GM12892 (cell line): ENCODE data around the gene ADGRF1.

ENCODE experiments used
- DNase-seq: peaks from one replicate; pipeline ENCODE4 v3.0.0; 2011; ENCODE audit not compliant: insufficient read length
- FAIRE-seq: peaks from 2 replicates; lab custom pipeline; 2011; peaks lifted over from hg19 to GRCh38; lab: Jason Lieb, UNC
- POLR2A ChIP-seq: IDR thresholded peaks from 2 replicates; pipeline ENCODE4 v1.6.1; 2011; ENCODE audit warnings: low read depth, low read length, control low read depth
- POLR2AphosphoS5 ChIP-seq: IDR thresholded peaks from 2 replicates; pipeline ENCODE4 v1.6.1; 2011; ENCODE audit warnings: low read depth, low read length, control low read depth
- TAF1 ChIP-seq: IDR thresholded peaks from 2 replicates; pipeline ENCODE4 v1.6.1; 2011; ENCODE audit warnings: low read depth, mild to moderate bottlenecking, control low read depth, low read length, borderline replicate concordance

The ADGRF1 gene

GRCh38 chr6:47075168-47075567 is 33.0 kb upstream of the ADGRF1 start:
- FAIRE-seq (no peak), DNase-seq (no peak)
- no peak for TF ChIP-seq TAF1
- TF ChIP-seq POLR2A, result no peak

- FAIRE-seq (no peak), DNase-seq (no peak)
- no peak for TF ChIP-seq POLR2A
- TF ChIP-seq POLR2AphosphoS5, result no peak
- TF ChIP-seq TAF1, result no peak
Measured at GRCh38 chr6:47073125-47074110, 31.3 kb upstream of the ADGRF1 start.

- TF ChIP-seq POLR2AphosphoS5, result no peak
- TF ChIP-seq TAF1, result no peak
- no peak for TF ChIP-seq POLR2A
- no peak for FAIRE-seq
- no peak for DNase-seq
Measured at GRCh38 chr6:47072667-47073066, 30.5 kb upstream of the ADGRF1 start.

GRCh38 chr6:47071681-47072080 is 29.5 kb upstream of the ADGRF1 start:
- DNase-seq, result no peak
- FAIRE-seq, result no peak
- TF ChIP-seq POLR2A (no peak), TAF1 (no peak), POLR2AphosphoS5 (no peak)

DNA sequence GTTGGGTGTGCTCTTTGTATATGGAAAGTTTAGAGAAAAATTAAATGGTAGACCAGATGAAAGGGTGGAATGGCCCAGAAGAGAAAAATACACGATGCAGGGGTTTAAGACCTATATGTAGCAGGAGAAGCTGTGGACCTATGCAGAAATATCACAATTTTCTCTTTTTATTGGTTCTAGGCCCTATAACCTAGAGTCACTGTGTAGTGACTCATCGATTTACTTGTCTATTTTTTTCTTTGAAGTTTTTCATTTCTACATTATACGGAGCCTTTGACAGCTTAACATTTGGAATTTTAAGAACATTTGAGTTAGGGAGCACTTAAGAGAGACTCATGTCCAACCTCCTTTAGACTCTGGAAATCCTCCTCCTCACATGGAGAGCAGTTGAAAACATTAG is 28.3 kb upstream of the ADGRF1 start:
- FAIRE-seq (no peak), DNase-seq (no peak)
- TF ChIP-seq POLR2AphosphoS5 (no peak), POLR2A (no peak), TAF1 (no peak)

DNA sequence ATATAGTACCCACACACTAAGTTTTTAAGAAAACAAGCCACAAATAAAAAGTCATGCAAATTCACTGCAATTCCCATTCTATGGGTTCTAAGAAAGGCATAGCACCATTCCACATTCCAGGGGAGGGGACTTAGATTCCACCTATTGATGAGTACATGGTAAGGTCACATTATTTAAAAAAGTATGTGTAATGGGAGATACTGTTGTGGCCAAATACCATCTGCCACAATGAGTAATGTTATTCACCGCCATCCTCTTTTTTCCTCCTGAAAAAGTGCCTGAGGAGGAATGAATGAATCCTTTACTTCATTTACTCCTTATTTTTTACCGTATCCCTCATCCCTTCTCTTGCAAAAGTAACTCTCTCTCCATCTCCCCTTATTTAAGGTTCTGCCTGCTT is 27.0 kb upstream of the ADGRF1 start:
- TF ChIP-seq POLR2A (no peak), POLR2AphosphoS5 (no peak), TAF1 (no peak)
- FAIRE-seq (no peak), DNase-seq (no peak)

GRCh38 chr6:47066418-47066817 is 24.3 kb upstream of the ADGRF1 start:
- TF ChIP-seq POLR2A (no peak), TAF1 (no peak), POLR2AphosphoS5 (no peak)
- no peak for FAIRE-seq
- DNase-seq, result no peak

DNA sequence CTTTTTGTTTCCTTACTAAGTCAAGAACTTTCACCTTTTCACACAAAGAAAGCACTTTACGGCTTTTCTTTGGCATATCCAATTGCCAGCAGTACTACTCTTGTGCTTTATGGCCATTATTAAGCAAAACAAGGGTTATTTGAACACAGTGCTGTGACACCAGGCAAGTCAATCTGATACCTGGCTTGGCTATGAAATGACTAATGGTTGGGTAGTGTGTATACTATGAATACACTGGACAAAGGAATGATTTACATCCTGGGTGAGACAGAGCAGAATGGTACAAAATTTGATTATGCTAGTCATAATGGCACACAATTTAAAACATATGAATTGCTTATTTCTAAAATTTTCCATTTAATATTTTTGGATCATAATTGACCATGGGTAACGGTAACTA is 22.1 kb upstream of the ADGRF1 start:
- no peak for DNase-seq
- peak; percentile 14 for FAIRE-seq
- TF ChIP-seq TAF1, result no peak
- no peak for TF ChIP-seq POLR2AphosphoS5
- TF ChIP-seq POLR2A, result no peak

- TF ChIP-seq TAF1 (no peak), POLR2AphosphoS5 (no peak), POLR2A (no peak)
- FAIRE-seq (no peak), DNase-seq (no peak)
Measured at GRCh38 chr6:47062346-47062745, 20.2 kb upstream of the ADGRF1 start.

GRCh38 chr6:47061309-47062300 is 19.5 kb upstream of the ADGRF1 start:
- TF ChIP-seq POLR2A (no peak), POLR2AphosphoS5 (no peak), TAF1 (no peak)
- FAIRE-seq (no peak), DNase-seq (no peak)

DNA sequence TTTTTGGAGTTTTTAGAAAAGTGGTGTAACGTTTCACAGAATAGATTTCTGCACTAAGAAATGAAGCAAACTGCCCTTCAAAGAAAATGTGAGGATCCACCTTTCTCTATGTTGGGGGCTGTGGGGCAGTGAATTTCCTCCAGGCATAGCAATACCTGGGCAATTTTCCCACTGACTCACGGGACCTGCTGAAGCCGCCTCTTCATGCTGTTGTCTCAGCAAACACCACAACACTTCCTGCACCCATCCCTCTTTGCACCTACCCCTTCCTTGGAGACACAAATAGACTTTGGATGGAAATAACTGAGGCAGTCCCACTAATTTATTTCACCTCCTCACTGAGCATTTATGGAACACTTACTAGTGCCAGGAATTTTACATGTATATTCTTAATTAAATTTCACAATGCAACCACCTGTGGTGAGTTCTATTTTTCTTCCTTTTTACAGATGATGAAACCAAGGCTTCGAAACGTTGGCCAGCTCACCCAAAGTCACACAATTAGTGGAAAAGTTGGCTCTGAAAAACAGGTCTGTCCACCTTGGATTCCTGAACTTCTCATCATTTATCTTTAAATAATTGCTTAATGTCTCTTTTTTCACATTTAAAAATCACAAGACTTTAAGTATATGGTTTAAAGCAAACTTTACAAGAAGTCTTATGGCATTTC is 17.2 kb upstream of the ADGRF1 start:
- no peak for DNase-seq
- no peak for TF ChIP-seq TAF1
- no peak for TF ChIP-seq POLR2A
- no peak for TF ChIP-seq POLR2AphosphoS5
- FAIRE-seq, result no peak
